ENCODE data around the gene MFAP4.
"Not testable (repeated sequence)": the region's sequence is repeated elsewhere in the genome, so short reads cannot be mapped to it uniquely, and the experiment has no call there.

The MFAP4 gene

DNA sequence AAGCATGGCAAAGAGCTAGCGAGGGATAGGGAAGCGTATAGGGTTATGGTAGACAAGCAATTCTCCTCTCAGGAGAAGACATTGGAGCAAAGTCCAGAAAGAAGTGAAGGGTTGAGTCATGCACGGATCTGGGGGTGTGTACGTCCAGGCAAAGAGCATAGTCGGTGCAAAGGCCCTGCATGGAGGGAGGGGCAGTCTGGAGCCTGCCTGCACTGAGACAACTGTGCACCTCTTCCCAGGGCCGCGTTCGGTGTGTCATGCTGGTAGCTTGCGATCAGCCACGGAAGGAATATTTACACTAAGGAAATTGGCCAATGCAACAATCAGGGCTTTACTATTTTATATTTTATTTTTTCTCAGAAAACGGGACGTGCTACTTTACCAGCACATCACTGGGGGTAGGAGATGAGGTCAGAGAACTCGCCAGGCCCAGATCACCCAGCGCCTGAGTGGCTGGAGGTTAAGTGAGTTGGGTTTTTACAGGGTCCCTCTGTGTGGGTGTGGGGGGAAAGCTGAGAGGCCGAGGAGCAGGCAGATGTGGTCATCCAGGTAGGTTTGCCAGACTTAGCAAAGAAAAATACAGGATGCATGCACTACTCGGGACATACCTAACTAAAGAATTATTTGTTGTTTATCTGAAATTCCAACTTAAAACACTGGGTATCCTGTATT, 17.7 kb downstream of the MFAP4 start:
- no peak for DNase-seq

DNA sequence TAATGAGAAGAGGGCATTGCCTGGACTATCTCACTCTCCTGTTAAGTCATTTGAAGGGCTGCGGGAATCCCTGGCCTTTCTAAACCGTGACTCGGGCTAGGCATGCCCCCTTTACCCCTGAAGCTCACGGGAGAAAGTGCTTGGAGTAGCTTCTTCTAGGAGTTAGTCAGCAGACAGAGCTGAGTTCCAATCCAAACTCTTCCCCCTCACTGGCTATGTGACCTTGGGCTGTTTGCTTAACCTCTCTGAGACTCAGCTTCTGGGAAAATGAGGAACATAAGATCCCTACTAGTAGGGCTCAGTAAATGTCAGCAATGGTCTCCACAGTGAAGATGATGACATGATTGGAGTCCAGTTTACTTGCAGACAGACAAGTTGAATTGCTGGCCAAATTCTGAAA, 18.8 kb downstream of the MFAP4 start:
- no peak for DNase-seq

DNA sequence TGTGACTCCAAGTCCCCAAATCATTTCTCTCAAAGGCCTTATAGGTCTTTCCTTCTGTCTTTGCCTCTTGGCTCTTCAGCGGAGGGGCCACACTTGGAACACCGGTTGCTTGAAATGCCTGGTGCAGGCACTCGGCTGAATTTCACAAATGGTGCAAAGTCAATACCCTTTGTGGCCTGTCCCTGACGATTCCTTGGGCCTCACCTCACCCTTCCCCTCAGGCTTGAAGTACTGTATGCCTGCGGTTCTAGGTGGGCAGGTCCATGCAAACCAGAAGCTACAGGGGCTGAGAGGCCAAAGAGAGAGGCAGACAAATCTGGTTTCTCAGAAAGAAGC, 20.4 kb downstream of the MFAP4 start:
- DNase-seq = no peak

DNA sequence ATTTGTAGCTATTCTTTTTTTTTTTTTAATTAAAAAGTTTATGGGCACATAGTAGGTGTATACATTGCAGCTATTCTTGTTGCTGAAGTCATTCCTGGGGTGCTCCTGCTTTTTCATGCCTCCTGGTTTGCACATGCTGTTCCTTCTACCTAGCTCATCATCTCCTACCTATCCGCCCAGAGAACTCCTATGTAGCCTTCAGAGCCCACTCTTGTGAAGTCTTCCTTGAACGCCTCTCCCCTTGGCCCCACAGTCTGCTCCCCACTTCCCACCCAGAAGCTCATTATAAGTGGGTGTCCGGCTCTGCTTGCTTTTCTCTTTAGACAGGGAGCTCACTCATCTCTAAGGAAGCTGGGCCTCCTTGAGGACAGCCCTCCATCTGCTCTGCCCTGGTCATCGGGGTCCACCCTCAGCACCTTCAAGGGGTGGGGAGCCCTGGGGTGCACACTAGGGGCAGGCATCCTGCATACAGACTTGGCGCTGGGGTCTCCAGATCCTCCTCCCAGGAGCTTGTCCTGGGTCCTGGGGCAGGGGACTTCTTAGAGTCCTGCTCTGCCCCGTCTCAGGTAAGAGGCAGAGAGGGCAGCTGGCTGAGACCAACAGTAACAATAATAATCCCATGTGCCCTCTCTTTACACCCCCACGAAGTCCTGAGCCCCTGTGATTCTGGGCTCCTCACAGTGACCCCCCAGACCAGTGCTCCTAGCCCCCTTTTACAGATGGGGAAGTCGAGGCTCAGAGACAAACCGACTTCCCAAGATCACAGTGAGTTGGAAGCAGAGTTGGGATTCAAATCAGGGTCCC, 21.0 kb downstream of the MFAP4 start:
- no peak for DNase-seq

DNA sequence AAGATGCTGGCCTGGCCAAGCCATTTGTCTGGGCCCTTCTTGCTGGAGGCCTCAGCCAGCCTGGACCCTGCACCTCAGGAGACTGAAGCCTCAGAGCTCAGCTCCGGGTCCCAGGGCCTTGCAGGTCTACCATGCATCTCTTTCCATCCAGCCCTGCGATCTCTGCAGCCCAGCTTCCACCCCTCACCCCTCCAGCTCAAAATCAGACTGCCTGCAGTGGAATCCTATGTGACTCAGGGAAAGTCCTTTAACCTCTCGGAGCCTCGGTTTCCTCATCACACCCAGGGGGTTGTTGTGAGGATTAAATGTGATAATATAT, 21.5 kb downstream of the MFAP4 start:
- DNase-seq = no peak

DNA sequence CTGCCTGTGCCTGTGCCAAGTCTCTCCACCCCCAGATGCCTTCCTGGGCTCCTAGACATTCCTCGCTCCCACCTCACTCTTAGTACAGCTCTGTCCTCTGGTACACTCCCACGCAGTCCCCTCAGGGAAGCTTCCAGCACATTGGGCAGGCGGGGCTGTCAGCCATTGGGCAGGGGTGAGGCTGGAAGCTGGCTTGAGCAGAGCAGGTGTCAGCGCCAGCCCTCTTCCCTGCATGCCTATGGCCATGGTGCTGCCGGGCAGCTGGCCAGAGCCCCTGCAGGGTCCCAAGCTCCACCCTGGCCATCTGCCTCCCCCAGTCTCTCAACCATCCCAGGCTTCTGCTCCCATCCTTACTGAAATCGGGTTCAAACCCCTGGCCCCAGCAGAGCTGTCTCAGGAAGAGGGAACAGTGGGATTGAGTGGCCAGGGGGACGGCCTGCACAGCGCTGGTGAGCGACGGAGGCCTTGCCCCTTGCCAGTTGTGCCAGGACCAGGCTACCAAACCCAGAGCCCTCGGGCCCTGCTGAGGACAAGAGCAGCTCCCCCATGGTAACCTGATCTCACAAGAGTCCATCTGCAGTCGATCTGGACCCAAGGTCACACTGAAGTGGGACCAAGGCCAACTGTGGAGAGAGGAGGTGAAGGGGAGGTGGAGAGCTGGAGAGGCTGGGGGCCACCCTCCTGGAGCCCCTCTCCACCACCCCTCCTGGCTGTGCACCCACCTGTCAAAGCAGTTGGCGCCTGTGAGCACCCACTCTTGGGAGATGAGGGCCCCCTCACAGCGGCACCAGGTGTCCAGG, 22.1 kb downstream of the MFAP4 start:
- DNase-seq = no peak

DNA sequence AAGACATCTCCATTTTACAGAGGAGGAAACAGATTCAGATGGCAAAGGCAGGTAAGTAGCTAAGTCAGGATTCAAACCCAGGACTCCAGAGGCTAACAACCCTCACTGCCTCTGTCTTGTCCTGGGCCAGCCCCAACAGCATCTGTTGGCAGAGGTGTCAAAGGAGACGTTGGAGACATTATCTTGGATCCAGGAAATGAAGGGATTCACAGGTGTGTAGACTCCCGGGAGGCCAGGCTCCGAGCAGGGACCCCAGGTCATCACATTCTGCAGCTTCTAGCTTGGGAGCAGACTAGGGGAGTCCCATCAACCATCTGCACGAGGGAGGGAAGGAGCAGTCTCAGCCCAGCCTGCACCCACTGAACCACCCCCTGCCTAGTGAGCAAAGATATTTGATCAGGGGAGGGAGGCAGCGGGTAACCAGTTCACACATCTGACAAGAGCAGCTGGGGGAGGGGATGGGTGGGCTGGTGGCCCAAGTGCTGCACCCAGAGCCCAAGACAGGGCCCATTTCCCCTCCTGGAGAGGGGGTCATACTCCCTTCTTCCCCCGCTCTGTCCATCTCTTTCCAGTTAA, 23.4 kb downstream of the MFAP4 start:
- no peak for DNase-seq

DNA sequence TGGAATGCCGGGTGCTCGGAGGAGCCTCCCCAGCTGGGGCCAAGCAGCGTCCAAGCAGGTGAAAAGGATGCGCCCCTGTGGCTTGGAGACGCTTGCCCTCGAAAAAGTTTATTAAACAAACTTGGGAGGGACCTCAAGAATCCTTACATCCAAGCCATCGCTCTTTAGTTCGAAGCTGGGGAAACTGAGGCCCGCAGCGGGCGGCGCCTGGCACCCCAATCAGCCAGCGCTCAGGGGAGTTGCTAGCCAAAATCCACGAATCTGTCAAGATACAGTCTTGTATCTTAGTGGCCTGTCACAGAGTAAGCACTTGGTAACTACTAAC, 23.9 kb downstream of the MFAP4 start:
- DNase-seq = no peak

DNA sequence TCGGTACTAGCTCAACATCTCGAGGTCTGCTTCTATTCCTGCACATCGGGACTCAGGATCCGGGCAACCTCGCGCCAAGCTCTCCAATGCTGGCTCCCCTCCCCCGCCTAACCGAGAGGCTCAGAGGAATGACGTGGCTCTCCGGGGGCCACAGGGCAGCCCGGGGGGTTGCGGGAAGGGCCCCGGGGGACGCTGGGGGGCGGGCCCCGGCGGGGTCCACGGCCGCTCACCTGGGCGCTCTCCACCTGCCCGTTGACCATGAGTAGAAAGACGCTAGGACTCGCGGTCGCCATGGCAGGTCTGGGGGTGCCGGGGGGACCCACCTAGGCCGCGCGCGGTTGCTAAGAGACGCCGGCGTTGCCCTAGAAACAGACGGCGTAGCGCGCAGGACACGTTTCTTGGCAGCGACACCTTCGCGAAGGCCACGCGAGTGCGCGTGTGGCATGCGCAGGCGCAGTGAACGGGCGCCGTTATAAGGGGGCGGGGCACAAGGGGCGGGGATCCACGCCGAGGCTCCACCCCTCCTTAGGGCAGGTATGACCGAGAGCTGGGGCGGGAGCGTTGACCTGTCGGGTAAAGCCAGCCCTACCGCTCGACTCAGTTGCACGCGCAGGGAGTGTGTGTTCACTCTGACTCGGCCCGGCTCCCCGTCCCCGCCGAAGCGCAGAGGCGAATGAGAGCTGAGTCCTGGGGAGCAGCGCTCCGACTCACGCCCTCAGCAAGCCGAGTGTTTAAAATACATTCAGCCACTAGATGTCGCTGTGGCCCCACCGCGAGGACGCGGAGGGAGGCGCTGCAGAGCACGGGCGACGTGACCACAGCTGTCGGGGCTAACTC, 24.5 kb downstream of the MFAP4 start, which contains the start of gene B9D1:
Gene B9D1, minus strand, starts transcription at position 447 of the 837 bp plus-strand sequence. Its CDS starts 154 bp downstream, at position 293.
- DNase-seq = peak; percentile 93

DNA sequence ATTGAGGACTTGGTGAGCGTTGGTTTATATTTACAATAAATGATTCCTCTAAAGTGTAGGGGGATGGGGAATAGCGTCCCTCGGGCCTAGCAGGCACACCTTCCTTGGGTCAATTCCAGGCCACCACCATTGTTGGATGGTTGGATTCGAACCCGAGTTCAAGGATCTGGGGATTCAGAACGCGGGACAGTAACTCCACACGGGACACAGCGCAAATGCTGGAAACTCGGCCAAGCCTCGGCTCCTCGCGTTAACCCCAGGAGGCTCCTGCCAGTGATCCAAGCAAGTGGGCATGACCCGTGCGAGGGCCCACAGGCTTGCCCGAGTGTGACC, 25.1 kb downstream of the MFAP4 start:
- no peak for DNase-seq

DNA sequence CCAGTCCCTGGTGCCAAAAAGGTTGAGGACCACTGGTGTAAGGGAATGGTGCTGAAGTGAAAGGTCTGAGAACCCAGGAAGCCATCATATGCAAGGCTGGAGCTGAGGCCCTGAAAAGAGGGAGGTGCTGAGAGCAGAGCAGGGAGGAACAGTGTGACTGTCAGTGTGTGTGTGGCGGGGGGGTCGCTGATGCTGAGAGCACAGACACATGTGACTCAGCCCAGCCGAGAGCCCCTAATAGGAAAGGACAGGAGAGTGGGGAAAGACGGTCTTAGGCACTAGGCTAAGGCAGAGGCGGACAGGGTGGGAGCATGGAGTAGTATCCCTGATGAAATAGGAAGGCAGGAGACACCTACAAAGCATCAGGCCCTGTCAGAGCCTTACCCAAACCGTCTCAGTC, 25.7 kb downstream of the MFAP4 start:
- DNase-seq = no peak

DNA sequence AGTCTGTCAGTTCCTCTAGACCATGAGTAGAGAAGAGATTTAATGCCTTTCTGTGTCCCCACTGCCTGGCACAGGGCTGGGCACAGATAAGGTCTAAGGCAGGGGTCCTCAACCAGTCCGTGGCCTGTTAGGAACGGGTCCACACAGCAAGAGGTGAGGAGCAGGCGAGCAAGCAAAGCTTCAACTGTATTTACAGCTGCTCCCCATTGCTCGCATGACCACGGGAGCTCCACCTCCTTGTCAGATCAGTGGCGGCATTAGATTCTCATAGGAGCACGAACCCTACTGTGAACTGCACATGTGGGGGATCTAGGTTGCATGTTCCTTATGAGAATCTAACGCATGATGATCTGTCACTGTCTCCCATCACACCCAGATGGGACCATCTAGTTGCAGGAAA, 26.2 kb downstream of the MFAP4 start:
- DNase-seq = no peak

DNA sequence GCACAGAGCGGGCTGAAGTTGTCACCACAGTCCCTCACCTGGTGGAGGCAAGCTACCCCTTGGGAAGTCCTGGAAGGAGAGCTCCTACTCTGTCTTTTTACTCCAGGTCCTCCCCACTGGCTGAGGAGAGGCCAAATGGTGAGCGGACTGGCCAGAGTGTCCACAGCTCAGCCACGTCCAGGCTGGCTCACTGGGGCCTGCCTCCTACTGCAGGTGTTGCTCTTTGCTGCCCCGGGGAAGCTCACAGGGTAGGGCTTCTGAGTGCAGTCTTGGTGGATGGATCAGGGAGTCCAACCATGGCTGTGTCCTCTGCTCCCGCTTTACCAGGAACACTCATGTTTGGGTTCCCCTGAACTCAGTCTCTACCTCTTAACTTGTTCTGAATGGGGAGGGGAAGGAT, 27.1 kb downstream of the MFAP4 start:
- DNase-seq = no peak

DNA sequence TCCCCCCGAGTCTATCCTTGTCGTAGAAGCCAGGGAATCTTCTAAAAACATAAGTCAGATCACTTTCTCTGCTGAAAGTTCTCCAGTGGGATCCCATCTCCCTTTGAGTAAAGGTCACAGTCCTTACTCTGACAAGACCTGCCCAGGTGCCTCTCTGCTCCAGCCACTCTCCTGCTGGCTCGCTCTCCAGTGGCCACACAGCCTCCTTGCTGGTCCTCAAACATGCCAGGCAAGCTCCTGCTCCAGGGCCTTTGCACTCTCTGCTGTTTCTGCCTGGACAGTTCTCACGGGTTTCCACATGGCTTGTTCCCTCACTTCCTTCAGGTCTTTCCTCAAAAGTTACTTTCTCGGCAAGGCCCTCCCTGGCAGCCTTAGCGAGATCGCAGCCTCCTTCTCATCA, 27.8 kb downstream of the MFAP4 start:
- DNase-seq = no peak

DNA sequence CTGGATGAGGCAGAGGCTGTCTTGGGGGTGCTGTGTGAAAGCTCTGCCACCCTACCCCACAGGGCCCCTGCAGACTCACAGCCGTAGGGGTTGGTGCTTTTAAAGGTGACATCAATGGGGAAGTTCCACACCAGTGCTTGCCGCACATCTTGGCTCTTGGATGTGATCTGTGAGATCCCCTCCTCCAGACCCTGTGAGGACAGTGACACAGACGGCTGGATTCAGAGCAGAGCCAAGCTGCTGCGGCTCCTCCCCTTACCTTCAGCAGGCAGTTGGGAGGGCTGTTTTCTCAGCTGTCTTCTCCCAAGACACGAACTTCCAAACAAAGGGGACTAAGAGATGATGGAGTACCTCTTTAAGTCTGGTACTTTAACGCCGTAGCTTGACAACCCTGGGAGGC, 29.2 kb downstream of the MFAP4 start:
- no peak for DNase-seq

DNA sequence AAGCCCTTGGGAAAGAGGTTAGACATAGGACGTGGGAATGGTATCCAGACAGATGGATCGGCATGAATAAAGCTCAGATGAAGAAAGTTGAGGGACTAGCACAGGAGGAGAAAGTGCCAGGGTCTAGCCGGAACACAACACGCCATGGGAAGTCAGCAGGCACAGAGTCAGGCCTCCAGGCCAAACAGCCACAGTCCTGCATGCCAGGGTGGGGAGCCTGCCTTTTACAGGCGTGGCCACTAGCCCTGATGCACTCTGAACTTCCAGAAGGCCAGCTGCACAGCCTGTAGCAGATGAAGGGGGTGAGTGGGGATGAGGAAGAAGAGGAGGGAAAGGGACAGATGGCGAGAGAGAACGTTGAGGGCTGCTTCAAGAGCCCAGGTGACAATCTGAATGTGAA, 29.6 kb downstream of the MFAP4 start:
- no peak for DNase-seq

DNA sequence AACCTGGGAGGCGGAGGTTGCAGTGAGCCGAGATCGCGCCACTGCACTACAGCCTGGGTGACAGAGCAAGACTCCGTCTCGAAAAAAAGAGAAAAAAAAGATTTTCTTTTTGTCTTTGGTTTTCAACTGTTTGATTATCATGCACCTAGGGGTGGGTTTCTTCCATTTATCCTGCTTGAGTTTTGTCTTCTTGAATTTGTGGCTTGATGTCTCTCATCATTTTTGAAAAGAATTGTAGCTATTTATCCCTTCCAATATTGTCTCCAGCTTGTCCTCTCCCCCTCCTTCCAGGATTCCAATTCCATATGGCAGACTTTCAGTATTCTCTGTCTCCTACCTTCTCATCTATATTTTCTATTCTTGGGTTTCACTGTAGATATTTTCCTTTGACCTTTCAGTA, 32.2 kb downstream of the MFAP4 start:
- DNase-seq = no peak

DNA sequence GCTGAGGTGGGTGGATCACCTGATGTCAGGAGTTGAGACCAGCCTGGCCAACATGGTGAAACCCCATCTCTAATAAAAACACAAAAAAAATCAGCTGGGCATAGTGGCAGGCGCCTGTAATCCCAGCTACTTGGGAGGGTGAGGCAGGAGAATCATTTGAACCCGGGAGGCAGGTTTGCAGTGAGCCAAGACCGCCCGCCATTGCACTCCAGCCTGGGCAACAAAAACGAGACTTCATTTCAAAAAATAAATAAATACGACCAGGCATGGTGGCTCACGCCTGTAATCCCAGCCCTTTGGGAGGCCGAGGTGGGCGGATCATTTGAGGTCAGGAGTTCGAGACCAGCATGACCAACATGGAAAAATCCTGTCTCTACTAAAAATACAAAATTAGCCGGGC, 33.6 kb downstream of the MFAP4 start:
- DNase-seq = not testable (repeated sequence)

DNA sequence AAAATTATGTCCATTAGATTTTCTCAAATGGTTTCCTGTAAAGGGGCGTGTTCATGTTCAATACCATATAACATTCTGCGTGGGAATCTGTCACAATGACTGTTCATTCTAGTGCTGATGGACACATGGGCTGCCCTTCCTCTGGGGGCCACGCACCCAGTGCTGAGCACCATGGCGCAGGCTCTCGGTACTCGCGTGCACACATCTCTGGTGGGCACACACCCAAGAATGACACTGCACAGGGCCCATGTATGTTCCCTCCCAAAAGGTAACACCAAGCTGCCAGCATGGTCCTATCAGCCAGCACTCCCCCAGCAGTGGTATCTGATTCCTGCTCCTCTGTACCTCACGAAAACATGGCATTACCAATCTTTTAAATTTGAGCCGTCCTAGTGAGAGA, 38.2 kb downstream of the MFAP4 start:
- no peak for DNase-seq

DNA sequence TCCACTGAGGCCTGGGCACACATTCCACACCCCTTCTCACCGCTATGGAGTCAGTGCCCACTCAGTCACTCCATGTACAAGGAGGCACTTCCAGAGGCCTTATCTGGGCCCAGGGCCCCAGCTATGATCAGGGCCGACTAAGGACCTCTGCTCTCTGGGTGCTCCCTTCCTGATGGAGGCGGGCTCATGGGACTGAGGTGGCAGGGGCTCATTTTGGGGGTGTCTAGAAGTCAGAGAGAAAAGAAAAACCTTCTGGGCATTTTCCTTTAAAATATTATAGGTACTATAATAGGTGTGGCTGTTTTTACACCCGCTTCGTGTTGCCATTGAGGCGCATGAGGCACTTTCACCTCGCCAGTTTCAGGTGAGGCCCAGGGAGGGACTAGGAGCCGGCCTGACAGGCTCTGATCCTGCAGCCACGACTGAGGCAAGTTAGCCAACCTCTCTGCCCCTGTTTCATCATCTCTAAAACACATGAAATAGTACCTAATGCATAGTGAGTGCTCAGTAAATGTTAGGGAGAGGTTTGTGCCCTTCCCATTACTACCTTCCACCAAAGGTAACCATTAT, 38.8 kb downstream of the MFAP4 start:
- DNase-seq = no peak

DNA sequence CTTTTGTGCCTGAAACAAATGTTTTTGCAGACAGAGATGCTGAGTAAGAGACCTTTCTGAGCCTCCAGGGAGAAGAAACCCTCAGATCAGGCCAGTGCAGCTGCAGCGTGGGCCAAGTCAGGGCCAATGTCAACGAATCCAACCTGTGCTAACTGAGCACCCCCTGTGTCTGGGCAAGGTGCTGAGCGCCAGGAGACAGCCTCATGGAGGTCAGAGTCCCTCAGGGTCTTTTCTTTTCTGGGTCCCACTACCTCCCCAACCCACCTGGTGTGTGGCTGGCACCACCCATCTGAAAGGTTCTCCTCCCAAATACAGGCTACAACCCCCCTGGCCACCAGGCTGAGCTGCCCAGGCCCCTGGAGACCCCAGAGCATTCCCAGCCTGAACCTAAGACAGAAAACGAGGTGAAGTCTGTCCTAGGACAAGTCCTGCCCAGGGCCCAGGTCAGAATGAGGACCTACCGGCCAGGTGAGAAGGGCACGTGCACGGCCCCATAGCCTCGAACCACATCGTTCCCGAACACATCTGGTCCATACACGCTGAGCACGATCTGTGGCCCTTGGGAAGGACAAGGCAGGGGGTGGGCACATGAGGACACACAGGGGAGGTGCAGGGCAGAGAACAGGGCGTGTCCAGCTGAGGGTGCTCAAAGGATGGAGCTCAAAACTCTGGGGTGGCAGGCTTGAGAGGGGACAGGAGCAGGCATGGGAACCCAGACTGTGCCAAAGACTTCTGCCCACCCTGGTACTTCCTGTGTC, 39.5 kb downstream of the MFAP4 start:
- no peak for DNase-seq
